HG02763 (cell line): ENCODE results near the gene KIF17.
A peak's percentile ranks its signal among the peaks of the same experiment; 100 is the strongest.

Source experiments
- ATAC-seq: cut with Tn5 transposase; IDR thresholded peaks from one replicate; pipeline ENCODE4 v1.9.1; 2021; ENCODE audit warnings: mild to moderate bottlenecking, moderate library complexity; ENCODE audit not compliant: unreplicated experiment

Gene KIF17

GRCh38 chr1:20717452-20718342 lies at the start of gene KIF17:
Gene KIF17, minus strand, starts transcription at chr1:20718007. Its CDS starts 301 bp downstream, at chr1:20717706.
- ATAC-seq, result no peak

- ATAC-seq, result no peak
These were observed 49.5 kb upstream of the KIF17 start for GRCh38 chr1:20767271-20767670.

GRCh38 chr1:20763417-20763816 lies 45.6 kb upstream of the KIF17 start:
- ATAC-seq, result no peak

GRCh38 chr1:20760322-20760721 lies 42.5 kb upstream of the KIF17 start:
- no peak for ATAC-seq

- no peak for ATAC-seq
These were observed 35.8 kb upstream of the KIF17 start for GRCh38 chr1:20753589-20753988.

GRCh38 chr1:20751462-20751990 lies 33.7 kb upstream of the KIF17 start:
- ATAC-seq, result no peak

GRCh38 chr1:20742671-20743070 lies 24.9 kb upstream of the KIF17 start:
- ATAC-seq, result no peak

GRCh38 chr1:20740781-20741180 lies 23.0 kb upstream of the KIF17 start:
- no peak for ATAC-seq

GRCh38 chr1:20739225-20739624 lies 21.4 kb upstream of the KIF17 start:
- no peak for ATAC-seq

GRCh38 chr1:20735581-20736111 lies 17.8 kb upstream of the KIF17 start:
- ATAC-seq, result no peak

GRCh38 chr1:20733360-20733975 lies 15.7 kb upstream of the KIF17 start:
- ATAC-seq, result no peak

GRCh38 chr1:20732588-20733359 lies 15.0 kb upstream of the KIF17 start, which contains the start of gene SH2D5:
Gene SH2D5, minus strand, starts transcription at chr1:20732703. Its CDS starts 4,659 bp downstream, at chr1:20728044.
- no peak for ATAC-seq

GRCh38 chr1:20732071-20732587 lies 14.3 kb upstream of the KIF17 start:
- peak; percentile 52 for ATAC-seq

GRCh38 chr1:20731057-20731991 lies 13.5 kb upstream of the KIF17 start:
- no peak for ATAC-seq

GRCh38 chr1:20730690-20731056 lies 12.9 kb upstream of the KIF17 start:
- no peak for ATAC-seq

GRCh38 chr1:20729990-20730689 lies 12.3 kb upstream of the KIF17 start:
- ATAC-seq, result no peak

- ATAC-seq, result no peak
These were observed 11.5 kb upstream of the KIF17 start for GRCh38 chr1:20729155-20729931.
